SK-N-SH (cell line): ENCODE results near the gene KRT13. TPM values are rescaled to one million over a fixed set of nuclear protein-coding genes. Genes with fewer than 3 reads are reported as not detected.

Experiments used
- CTCF ChIA-PET: fragments of 300-600, 350-600 bp; formaldehyde crosslinking; extraction: SDS; loops from one replicate; lab custom pipeline; 2021; lab: Yijun Ruan, JAX
- POLR2A ChIA-PET: fragments of 350-600 bp; sonication (Branson Sonifier 250); formaldehyde crosslinking; extraction: SDS; loops from one replicate; lab custom pipeline; 2020; ENCODE audit warnings: antibody characterized with exemption, inconsistent platforms; lab: Yijun Ruan, JAX
- DNase-seq: peaks from one replicate; pipeline ENCODE4 v3.0.0; 2012
- H2AFZ ChIP-seq: fragments of 200-600 bp; sonication (generic); 2 replicates; pipeline ENCODE4 v1.8.1; 2016; ENCODE audit warnings: antibody characterized with exemption, mild to moderate bottlenecking, low read depth
- H3F3A ChIP-seq: fragments of 200-600 bp; sonication (generic); replicated peaks from 2 replicates; pipeline ENCODE3; 2016; ENCODE audit warnings: antibody characterized with exemption, mild to moderate bottlenecking; ENCODE audit not compliant: insufficient read depth
- H3K27ac ChIP-seq, 2 experiments: fragments of 200-500 bp in 1 of 2; fragments of 200-600 bp in 1 of 2; sonication (Bioruptor generic) in 1 of 2; sonication (generic), shearing (Covaris generic) in 1 of 2; 2 replicates each; pipeline versions ENCODE4 v1.5.1 to v1.6.1; 2014 to 2016; ENCODE audit warnings: low read depth in 2 of 2, inconsistent platforms in 1 of 2, low read length in 1 of 2, mild to moderate bottlenecking in 1 of 2, mixed read lengths in 1 of 2
- H3K27me3 ChIP-seq: fragments of 200-600 bp; sonication (generic), shearing (Covaris generic); 2 replicates; pipeline ENCODE4 v1.6.1; 2016; ENCODE audit warnings: mixed run types; ENCODE audit not compliant: insufficient read depth
- H3K36me3 ChIP-seq, 2 experiments: fragments of 200-500 bp in 1 of 2; fragments of 200-600 bp in 1 of 2; sonication (Bioruptor generic) in 1 of 2; sonication (generic) in 1 of 2; replicated peaks in 1 of 2; 2 replicates each; pipeline versions ENCODE3 to v1.5.1; 2014 to 2016; ENCODE audit warnings: low read length in 1 of 2, mild to moderate bottlenecking in 1 of 2; ENCODE audit not compliant: insufficient read depth in 2 of 2, control insufficient read depth in 1 of 2
- H3K4me1 ChIP-seq, 2 experiments: fragments of 200-500 bp in 1 of 2; fragments of 200-600 bp in 1 of 2; sonication (Bioruptor generic) in 1 of 2; sonication (generic), shearing (Covaris generic) in 1 of 2; 2 replicates each; pipeline versions ENCODE4 v1.5.1 to v1.6.1; 2014 to 2016; ENCODE audit warnings: low read depth in 1 of 2, low read length in 1 of 2, mixed run types in 1 of 2; ENCODE audit not compliant: insufficient read depth in 2 of 2, control insufficient read depth in 1 of 2
- H3K4me2 ChIP-seq: fragments of 200-600 bp; sonication (generic), shearing (Covaris generic); 2 replicates; pipeline ENCODE4 v1.6.1; 2017; ENCODE audit warnings: mixed run types
- H3K4me3 ChIP-seq, 2 experiments: fragments of 200-500 bp in 1 of 2; fragments of 200-600 bp in 1 of 2; sonication (Bioruptor generic) in 1 of 2; sonication (generic), shearing (Covaris generic) in 1 of 2; 2 replicates each; pipeline versions ENCODE4 v1.5.1 to v1.8.1; 2014 to 2016; ENCODE audit warnings: low read depth in 2 of 2, inconsistent platforms in 1 of 2, low read length in 1 of 2, mild to moderate bottlenecking in 1 of 2, mixed read lengths in 1 of 2, moderate library complexity in 1 of 2
- H3K79me2 ChIP-seq: fragments of 200-600 bp; sonication (generic); 2 replicates; pipeline ENCODE4 v1.8.1; 2017; ENCODE audit warnings: mild to moderate bottlenecking; ENCODE audit not compliant: insufficient read depth
- H3K9ac ChIP-seq: fragments of 200-600 bp; sonication (generic); 2 replicates; pipeline ENCODE4 v1.6.1; 2017; ENCODE audit warnings: mixed run types
- H3K9me2 ChIP-seq: fragments of 200-600 bp; sonication (generic); 2 replicates; pipeline ENCODE4 v1.6.1; 2017; ENCODE audit warnings: mixed run types
- H3K9me3 ChIP-seq: fragments of 200-600 bp; sonication (generic); 2 replicates; pipeline ENCODE4 v1.6.1; 2017; ENCODE audit warnings: mixed run types, mild to moderate bottlenecking, moderate library complexity
- H4K20me1 ChIP-seq: fragments of 200-600 bp; sonication (generic); 2 replicates; pipeline ENCODE4 v1.6.1; 2017; ENCODE audit warnings: mild to moderate bottlenecking, mixed run types; ENCODE audit not compliant: insufficient read depth
- CHD2 ChIP-seq: fragments of 150-350 bp; IDR thresholded peaks from 2 replicates; pipeline ENCODE4 v1.6.1; 2018; ENCODE audit warnings: low read length; ENCODE audit not compliant: partially characterized antibody
- ELF1 ChIP-seq: IDR thresholded peaks from 2 replicates; pipeline ENCODE4 v1.4.0; 2012
- EP300 ChIP-seq, 2 experiments: IDR thresholded peaks; 2 replicates each; pipeline versions ENCODE4 v1.4.0 to v1.6.1; 2012; ENCODE audit warnings: borderline replicate concordance in 1 of 2, low read depth in 1 of 2, low read length in 1 of 2
- EZH2phosphoT487 ChIP-seq: fragments of 200-600 bp; sonication (generic); IDR thresholded peaks from 2 replicates; pipeline ENCODE4 v1.6.1; 2017; ENCODE audit warnings: low read depth, mixed run types, mild to moderate bottlenecking, antibody characterized with exemption, moderate library complexity, borderline replicate concordance
- FOSL2 ChIP-seq: IDR thresholded peaks from 2 replicates; pipeline ENCODE4 v1.4.0; 2012; ENCODE audit warnings: low read depth, mild to moderate bottlenecking, moderate library complexity, borderline replicate concordance
- FOXJ3 ChIP-seq: sonication (generic); formaldehyde crosslinking; IDR thresholded peaks from 2 replicates; pipeline ENCODE4 v1.5.1; 2020; ENCODE audit warnings: mild to moderate bottlenecking, missing genetic modification reagents
- GABPA ChIP-seq: IDR thresholded peaks from 2 replicates; pipeline ENCODE4 v1.4.0; 2012; ENCODE audit warnings: low read depth, mild to moderate bottlenecking
- IRF3 ChIP-seq: fragments of 150-350 bp; IDR thresholded peaks from 2 replicates; pipeline ENCODE4 v1.6.1; 2016; ENCODE audit warnings: mild to moderate bottlenecking, low read depth, low read length
- MEF2A ChIP-seq: IDR thresholded peaks from 2 replicates; pipeline ENCODE4 v1.4.0; 2012; ENCODE audit warnings: low read depth, borderline replicate concordance
- MXI1 ChIP-seq: IDR thresholded peaks from 2 replicates; pipeline ENCODE4 v1.6.1; 2012; ENCODE audit warnings: mild to moderate bottlenecking, low read depth, low read length, improper control_type of control experiment
- NFIC ChIP-seq: IDR thresholded peaks from 2 replicates; pipeline ENCODE4 v1.4.0; 2012; ENCODE audit warnings: borderline replicate concordance
- NRF1 ChIP-seq: IDR thresholded peaks from 2 replicates; pipeline ENCODE4 v1.6.1; 2012; ENCODE audit warnings: low read depth, mild to moderate bottlenecking, low read length
- POLR2AphosphoS5 ChIP-seq: IDR thresholded peaks from 2 replicates; pipeline ENCODE4 v1.6.1; 2012; ENCODE audit warnings: low read depth, low read length
- RCOR1 ChIP-seq: fragments of 150-350 bp; IDR thresholded peaks from 2 replicates; pipeline ENCODE4 v1.6.1; 2017; ENCODE audit warnings: antibody characterized with exemption, low read length
- RFX5 ChIP-seq: IDR thresholded peaks from 2 replicates; pipeline ENCODE4 v1.6.1; 2012; ENCODE audit warnings: mild to moderate bottlenecking, improper control_type of control experiment, low read length
- RXRA ChIP-seq: IDR thresholded peaks from 2 replicates; pipeline ENCODE4 v1.4.0; 2012; ENCODE audit warnings: low read depth, mild to moderate bottlenecking, borderline replicate concordance
- SIN3A ChIP-seq: IDR thresholded peaks from 2 replicates; pipeline ENCODE4 v1.6.1; 2012; ENCODE audit warnings: low read depth, mild to moderate bottlenecking, low read length, moderate library complexity, borderline replicate concordance
- TCF12 ChIP-seq: IDR thresholded peaks from 2 replicates; pipeline ENCODE4 v1.4.0; 2012
- TEAD4 ChIP-seq: IDR thresholded peaks from 2 replicates; pipeline ENCODE4 v1.4.0; 2012; ENCODE audit warnings: mild to moderate bottlenecking, borderline replicate concordance; ENCODE audit not compliant: insufficient read depth
- USF1 ChIP-seq: IDR thresholded peaks from 2 replicates; pipeline ENCODE4 v1.4.0; 2012; ENCODE audit warnings: low read depth, borderline replicate concordance
- WGBS: methylation state at CpG from one replicate; pipeline ENCODE4 v1.1.6; 2017; ENCODE audit warnings: low lambda C conversion rate; 5-methylcytosine and 5-hydroxymethylcytosine counted together
- polyA plus RNA-seq, 3 experiments: library from polyadenylated mRNA; depleted of rRNA; stranded (reverse); fragments of >200 nt; gene quantifications; 2 replicates each; pipeline ENCODE4 v1.2.3, GENCODE V29; 2012
- TF ChIP-seq, protein P1 (sequence below): fragments of 150-350 bp; IDR thresholded peaks from 2 replicates; pipeline ENCODE4 v1.6.1; 2017; ENCODE audit warnings: antibody characterized with exemption, low read length, low read depth, borderline replicate concordance
- TF ChIP-seq, protein P2 (sequence below): fragments of 200-600 bp; sonication (generic); IDR thresholded peaks from 2 replicates; pipeline ENCODE4 v1.6.1; 2017; ENCODE audit warnings: antibody characterized with exemption, mild to moderate bottlenecking, moderate library complexity

Gene KRT13
- polyA plus RNA-seq, 1 of the 3 experiments (the other 2 are of a cell fraction) = 0.39 TPM

- Histone ChIP-seq H3F3A (peaks cover 29% of the 10 kb centered on the region), H3K27me3 (no peaks in the 10 kb centered on the region), H3K4me3 (no peak overlapping the region), H3K4me2 (peak overlapping the region; percentile 59), H3K9ac (peak overlapping the region; percentile 54), H3K79me2 (no peaks in the 10 kb centered on the region), H2AFZ (peak overlapping the region; percentile 73), H4K20me1 (no peaks in the 10 kb centered on the region), H3K4me1 (peaks cover 17 to 37% of the 10 kb centered on the region in 2 experiments; a peak in 3 of 4 replicates), H3K9me3 (no peaks in the 10 kb centered on the region), H3K36me3 (no peaks in the 10 kb centered on the region), H3K9me2 (no peaks in the 10 kb centered on the region), H3K27ac (peak overlapping the region; percentile 26 to 77; a peak in 3 of 4 replicates)
- ChIA-PET CTCF (interaction anchor here (1.2 to 25.5 kb wide), 4 partner anchors 10 to 127 kb away, joined by 4 to 646 read pairs (median 43); partner anchors contain the start of gene KRT15), POLR2A (no interaction called here)
- DNase-seq = no peak
- TF ChIP-seq TEAD4 (0 out of 2 replicates have a peak, but pooled peaks have one; percentile 10), RCOR1 (no peak), NRF1 (no peak), IRF3 (no peak), RFX5 (no peak), POLR2AphosphoS5 (no peak)
- WGBS = 49% methylated on average over 3 of the region's 5 CpGs
Measured at GRCh38 chr17:41539071-41539492, 33.7 kb upstream of the KRT13 start.

GRCh38 chr17:41538565-41538991, 33.2 kb upstream of the KRT13 start:
- Histone ChIP-seq H3K4me1 (peaks cover 17 to 37% of the 10 kb centered on the region in 2 experiments; a peak in 3 of 4 replicates), H3K9me2 (no peaks in the 10 kb centered on the region), H3F3A (peaks cover 27% of the 10 kb centered on the region), H3K9ac (peak overlapping the region; percentile 54), H3K27ac (peak overlapping the region; percentile 26 to 77; a peak in 2 of 4 replicates), H3K4me2 (peak overlapping the region; percentile 59), H3K4me3 (no peak overlapping the region), H3K9me3 (no peaks in the 10 kb centered on the region), H2AFZ (peak overlapping the region; percentile 73), H3K79me2 (no peaks in the 10 kb centered on the region), H3K27me3 (no peaks in the 10 kb centered on the region), H4K20me1 (no peaks in the 10 kb centered on the region), H3K36me3 (no peaks in the 10 kb centered on the region)
- DNase-seq = no peak
- CTCF ChIA-PET = interaction anchor here (1.2 to 25.5 kb wide), 6 partner anchors 11 to 127 kb away, joined by 3 to 646 read pairs (median 7); partner anchors contain the start of genes KRT15 and KRT19
- 17% methylated on average over 5 of the region's 5 CpGs for WGBS
- POLR2A ChIA-PET = no interaction called here
- TF ChIP-seq RCOR1 = no peak
- no peak for TF ChIP-seq SIN3A
- TF ChIP-seq GABPA = no peak
- TF ChIP-seq TEAD4 = no peak
- peak; percentile 37; the same call in 1 of the 2 replicates for TF ChIP-seq FOSL2
- no peak for TF ChIP-seq NRF1
- no peak for TF ChIP-seq ELF1
- TF ChIP-seq, protein P1, sequence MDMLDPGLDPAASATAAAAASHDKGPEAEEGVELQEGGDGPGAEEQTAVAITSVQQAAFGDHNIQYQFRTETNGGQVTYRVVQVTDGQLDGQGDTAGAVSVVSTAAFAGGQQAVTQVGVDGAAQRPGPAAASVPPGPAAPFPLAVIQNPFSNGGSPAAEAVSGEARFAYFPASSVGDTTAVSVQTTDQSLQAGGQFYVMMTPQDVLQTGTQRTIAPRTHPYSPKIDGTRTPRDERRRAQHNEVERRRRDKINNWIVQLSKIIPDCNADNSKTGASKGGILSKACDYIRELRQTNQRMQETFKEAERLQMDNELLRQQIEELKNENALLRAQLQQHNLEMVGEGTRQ = no peak
- no peak for TF ChIP-seq EZH2phosphoT487
- TF ChIP-seq MXI1 = no peak
- TF ChIP-seq RXRA = no peak
- TF ChIP-seq USF1 = no peak
- TF ChIP-seq EP300 (IDR thresholded peaks at IDR 0.05; ENCODE audit: borderline replicate concordance in 1 of 2, low read depth in 1 of 2, low read length in 1 of 2) = no peak
- TF ChIP-seq FOXJ3 (CRISPR knock-in tag) = no peak
- TF ChIP-seq, protein P2, sequence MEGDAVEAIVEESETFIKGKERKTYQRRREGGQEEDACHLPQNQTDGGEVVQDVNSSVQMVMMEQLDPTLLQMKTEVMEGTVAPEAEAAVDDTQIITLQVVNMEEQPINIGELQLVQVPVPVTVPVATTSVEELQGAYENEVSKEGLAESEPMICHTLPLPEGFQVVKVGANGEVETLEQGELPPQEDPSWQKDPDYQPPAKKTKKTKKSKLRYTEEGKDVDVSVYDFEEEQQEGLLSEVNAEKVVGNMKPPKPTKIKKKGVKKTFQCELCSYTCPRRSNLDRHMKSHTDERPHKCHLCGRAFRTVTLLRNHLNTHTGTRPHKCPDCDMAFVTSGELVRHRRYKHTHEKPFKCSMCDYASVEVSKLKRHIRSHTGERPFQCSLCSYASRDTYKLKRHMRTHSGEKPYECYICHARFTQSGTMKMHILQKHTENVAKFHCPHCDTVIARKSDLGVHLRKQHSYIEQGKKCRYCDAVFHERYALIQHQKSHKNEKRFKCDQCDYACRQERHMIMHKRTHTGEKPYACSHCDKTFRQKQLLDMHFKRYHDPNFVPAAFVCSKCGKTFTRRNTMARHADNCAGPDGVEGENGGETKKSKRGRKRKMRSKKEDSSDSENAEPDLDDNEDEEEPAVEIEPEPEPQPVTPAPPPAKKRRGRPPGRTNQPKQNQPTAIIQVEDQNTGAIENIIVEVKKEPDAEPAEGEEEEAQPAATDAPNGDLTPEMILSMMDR = no peak
- no peak for TF ChIP-seq CHD2
- peak; percentile 51 for TF ChIP-seq TCF12
- peak; percentile 42; the same call in 1 of the 2 replicates for TF ChIP-seq NFIC
- no peak for TF ChIP-seq RFX5
- TF ChIP-seq MEF2A = no peak
